A549 (cell line): ENCODE data around the gene LHX2. TPM values are rescaled to one million over a fixed set of nuclear protein-coding genes. Genes with fewer than 3 reads are reported as not detected.
A peak's percentile ranks its signal among the peaks of the same experiment; 100 is the strongest.

Source experiments
- ATAC-seq, 2 experiments: fragments of 200-7000 bp in 1 of 2; fragments of >200 bp in 1 of 2; cut with Nextera tagmentation in 1 of 2; cut with Tn5 transposase in 1 of 2; 3 replicates each; pipeline versions ENCODE4 v1.8.0 to v1.9.1; 2018 to 2020; ENCODE audit warnings: mild to moderate bottlenecking in 1 of 2, moderate library complexity in 1 of 2
- CTCF ChIA-PET: fragments of 300-600 bp; sonication (Branson Sonifier 250); formaldehyde crosslinking; extraction: SDS; loops from one replicate; lab custom pipeline; 2021; ENCODE audit warnings: antibody characterized with exemption, inconsistent platforms; lab: Yijun Ruan, JAX
- POLR2A ChIA-PET: fragments of 350-600 bp; formaldehyde crosslinking; extraction: SDS; loops from one replicate; lab custom pipeline; 2021; ENCODE audit warnings: antibody characterized with exemption, inconsistent platforms; lab: Yijun Ruan, JAX
- DNase-seq, 2 experiments: peaks; one replicate each; pipeline versions ENCODE4 v3.0.0 to v3.0.0-alpha.2; 2011 to 2016; ENCODE audit warnings: low read depth in 1 of 2, low spot score in 1 of 2
- FAIRE-seq: peaks from 2 replicates; lab custom pipeline; 2011; peaks lifted over from hg19 to GRCh38; lab: Jason Lieb, UNC
- H3K27ac ChIP-seq, 2 experiments: fragments of >200 bp; sonication (Bioruptor Twin); formaldehyde crosslinking; 3 replicates each; pipeline ENCODE4 v1.5.1; 2016 to 2017
- H3K4me1 ChIP-seq: fragments of >200 bp; sonication (Bioruptor Twin); formaldehyde crosslinking; 3 replicates; pipeline ENCODE4 v1.6.1; 2016
- H3K4me2 ChIP-seq: fragments of >200 bp; sonication (Bioruptor Twin); formaldehyde crosslinking; 3 replicates; pipeline ENCODE4 v1.6.1; 2016
- H3K4me3 ChIP-seq: fragments of >200 bp; sonication (Bioruptor Twin); formaldehyde crosslinking; 3 replicates; pipeline ENCODE4 v1.5.1; 2016
- H3K9me3 ChIP-seq: fragments of >200 bp; sonication (Bioruptor Twin); formaldehyde crosslinking; 3 replicates; pipeline ENCODE4 v1.6.1; 2016
- BHLHE40 ChIP-seq: IDR thresholded peaks from 2 replicates; pipeline ENCODE4 v1.6.1; 2012; ENCODE audit warnings: low read depth, low read length, inconsistent platforms
- CEBPB ChIP-seq, 2 experiments: fragments of >200 bp in 1 of 2; sonication (Bioruptor Twin) in 1 of 2; formaldehyde crosslinking in 1 of 2; IDR thresholded peaks; 2 replicates each; pipeline ENCODE4 v1.6.1; 2012 to 2016
- CHD4 ChIP-seq: fragments of 200-600 bp; sonication (generic); IDR thresholded peaks from 2 replicates; pipeline ENCODE4 v1.6.1; 2016; ENCODE audit warnings: antibody characterized with exemption, mild to moderate bottlenecking, borderline replicate concordance
- EP300 ChIP-seq, 2 experiments: fragments of >200 bp; sonication (Bioruptor Twin); formaldehyde crosslinking; IDR thresholded peaks; 2 replicates in 1 of 2; 3 replicates in 1 of 2; pipeline ENCODE4 v1.6.1; 2016 to 2017
- ESRRA ChIP-seq: fragments of 150-350 bp; IDR thresholded peaks from 2 replicates; pipeline ENCODE4 v1.6.1; 2014; ENCODE audit warnings: mild to moderate bottlenecking, low read length, borderline replicate concordance
- FOSB ChIP-seq: fragments of 250-450 bp; sonication (Bioruptor Pico); IDR thresholded peaks from 2 replicates; pipeline ENCODE4 v1.5.0; 2020; ENCODE audit warnings: mild to moderate bottlenecking, moderate library complexity
- FOSL2 ChIP-seq, 2 experiments: fragments of 450-650 bp in 1 of 2; fragments of >200 bp in 1 of 2; sonication (Bioruptor Twin) in 1 of 2; formaldehyde crosslinking; IDR thresholded peaks; 2 replicates each; pipeline versions ENCODE4 v1.5.0 to v1.6.1; 2016 to 2020; ENCODE audit warnings: mild to moderate bottlenecking in 1 of 2, moderate library complexity in 1 of 2
- GATA3 ChIP-seq: IDR thresholded peaks from 2 replicates; pipeline ENCODE4 v1.6.1; 2012; ENCODE audit warnings: borderline replicate concordance
- HDAC2 ChIP-seq: fragments of 200-600 bp; sonication (generic); IDR thresholded peaks from 2 replicates; pipeline ENCODE4 v1.6.1; 2016
- HEYL ChIP-seq: fragments of 250-450 bp; sonication (Bioruptor Pico); IDR thresholded peaks from 2 replicates; pipeline ENCODE4 v1.8.0; 2021; ENCODE audit warnings: mild to moderate bottlenecking, moderate library complexity
- JUNB ChIP-seq: fragments of >200 bp; sonication (Bioruptor Twin); formaldehyde crosslinking; IDR thresholded peaks from 2 replicates; pipeline ENCODE4 v1.6.1; 2016
- MAX ChIP-seq: IDR thresholded peaks from 2 replicates; pipeline ENCODE4 v1.6.1; 2012
- MYC ChIP-seq: IDR thresholded peaks from 2 replicates; pipeline ENCODE4 v1.6.1; 2012; ENCODE audit warnings: mild to moderate bottlenecking, inconsistent platforms, low read length, improper control_type of control experiment, borderline replicate concordance
- NPAS2 ChIP-seq: fragments of 250-450 bp; sonication (Bioruptor Pico); IDR thresholded peaks from 2 replicates; pipeline ENCODE4 v1.8.0; 2022; ENCODE audit warnings: mild to moderate bottlenecking, moderate library complexity, borderline replicate concordance
- RARB ChIP-seq: fragments of 250-450 bp; sonication (Bioruptor Pico); IDR thresholded peaks from 2 replicates; pipeline ENCODE4 v1.8.0; 2021; ENCODE audit warnings: mild to moderate bottlenecking, moderate library complexity
- SMC3 ChIP-seq: fragments of >200 bp; sonication (Bioruptor Twin); formaldehyde crosslinking; IDR thresholded peaks from 3 replicates; pipeline ENCODE4 v1.6.1; 2018; ENCODE audit warnings: inconsistent platforms
- ZC3H11A ChIP-seq: fragments of 450-650 bp; IDR thresholded peaks from 2 replicates; pipeline ENCODE4 v1.6.1; 2014; ENCODE audit warnings: antibody characterized with exemption, mild to moderate bottlenecking
- WGBS: methylation state at CpG from one replicate; pipeline ENCODE4 v1.1.6; 2017; ENCODE audit errors: missing lambda C conversion rate; 5-methylcytosine and 5-hydroxymethylcytosine counted together
- polyA plus RNA-seq, 4 experiments: library from polyadenylated mRNA; depleted of rRNA in 3 of 4; stranded (reverse); fragments of >200 nt; fragmentation: RNase III in 1 of 4; extraction: RNeasy Plus Mini Kit Qiagen cat#74134 plus additional on column Dnase treatment in 1 of 4; gene quantifications; 2 replicates in 3 of 4; 3 replicates in 1 of 4; pipeline ENCODE4 v1.2.3, GENCODE V29; 2011 to 2017
- TF ChIP-seq, protein P1 (sequence below): fragments of 450-650 bp; IDR thresholded peaks from 2 replicates; pipeline ENCODE4 v1.6.1; 2014; ENCODE audit warnings: antibody characterized with exemption
- TF ChIP-seq, protein P2 (sequence below): fragments of >200 bp; sonication (Bioruptor Twin); formaldehyde crosslinking; IDR thresholded peaks from 2 replicates; pipeline ENCODE4 v1.6.1; 2016

The LHX2 gene
- polyA plus RNA-seq, 2 of the 4 experiments (the other 2 are of a cell fraction) = 2.4 to 4.4 TPM

DNA sequence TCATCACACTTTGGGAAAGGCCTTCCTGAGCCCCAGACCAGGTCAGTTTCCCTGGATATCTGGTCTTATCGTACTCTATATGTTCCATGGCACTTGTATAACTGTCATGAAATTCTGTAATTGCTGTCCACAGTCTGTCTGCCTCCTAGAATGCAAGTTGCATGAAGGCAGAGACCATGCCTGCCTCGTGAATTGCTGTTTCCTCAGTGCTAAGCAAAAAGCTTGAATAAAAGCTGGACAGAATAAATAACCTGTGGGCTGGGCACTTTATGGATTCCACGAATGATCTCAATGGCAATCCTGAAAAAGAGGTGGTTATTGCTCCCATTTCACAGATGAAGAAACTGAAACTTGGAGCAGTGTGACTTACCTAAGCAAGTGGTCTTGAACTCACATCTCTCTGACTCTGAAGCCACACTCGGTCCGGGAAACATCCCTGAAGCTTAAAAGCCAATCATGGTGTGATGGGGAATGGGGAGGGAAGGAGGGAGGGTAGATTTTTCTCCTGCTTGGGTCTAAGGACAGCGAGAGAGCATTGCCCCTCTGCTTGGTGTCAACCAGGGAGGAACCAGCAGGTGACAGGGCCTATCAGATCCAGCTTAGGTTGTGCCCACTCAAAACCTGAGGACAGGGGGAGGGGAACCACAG is 13.2 kb upstream of the LHX2 start:
- DNase-seq (no peak), ATAC-seq (no peak)
- ChIA-PET POLR2A (no interaction called here), CTCF (interaction anchor here (0.7 to 1.0 kb wide), 3 partner anchors 21 to 53 kb away, joined by 3 to 4 read pairs (median 3); no protein-coding TSS in a partner anchor)
- WGBS = 68% methylated on average over 6 of the region's 6 CpGs
- H3K9me3 ChIP-seq = no peaks in the 10 kb centered on the region
- no peak overlapping the region for H3K27ac ChIP-seq
- TF ChIP-seq, protein P1, sequence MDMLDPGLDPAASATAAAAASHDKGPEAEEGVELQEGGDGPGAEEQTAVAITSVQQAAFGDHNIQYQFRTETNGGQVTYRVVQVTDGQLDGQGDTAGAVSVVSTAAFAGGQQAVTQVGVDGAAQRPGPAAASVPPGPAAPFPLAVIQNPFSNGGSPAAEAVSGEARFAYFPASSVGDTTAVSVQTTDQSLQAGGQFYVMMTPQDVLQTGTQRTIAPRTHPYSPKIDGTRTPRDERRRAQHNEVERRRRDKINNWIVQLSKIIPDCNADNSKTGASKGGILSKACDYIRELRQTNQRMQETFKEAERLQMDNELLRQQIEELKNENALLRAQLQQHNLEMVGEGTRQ = no peak
- TF ChIP-seq HDAC2 (no peak), NPAS2 (CRISPR knock-in tag) (no peak), CHD4 (no peak), RARB (no peak), CEBPB (IDR thresholded peaks at IDR 0.05) (no peak), FOSL2 (IDR thresholded peaks at IDR 0.05) (no peak), FOSL2 (CRISPR knock-in tag; IDR thresholded peaks at IDR 0.05) (no peak), ESRRA (no peak), GATA3 (no peak), BHLHE40 (no peak), MAX (no peak)
- TF ChIP-seq, all 56 proteins: peak for 0
- no peak for FAIRE-seq
- H3K4me1 ChIP-seq = no peaks in the 10 kb centered on the region
- H3K4me2 ChIP-seq = no peak overlapping the region
- 0 out of 3 replicates have a peak overlapping the region, but pooled peaks have one; percentile 70 for H3K4me3 ChIP-seq

- 42% methylated on average over 23 of the region's 43 CpGs for WGBS
- peak overlapping the region in 1 of 2 experiments; percentile 83; a peak in 4 of 6 replicates for H3K27ac ChIP-seq
- POLR2A ChIA-PET = no interaction called here
- FAIRE-seq = no peak
- CTCF ChIA-PET = interaction anchor here (0.8 kb wide), 1 partner anchor 52 kb away, joined by 3 read pairs; no protein-coding TSS in a partner anchor
- H3K9me3 ChIP-seq = no peaks in the 10 kb centered on the region
- H3K4me3 ChIP-seq = peak overlapping the region; percentile 70
- peak overlapping the region; percentile 100 for H3K4me2 ChIP-seq
- TF ChIP-seq, protein P2, sequence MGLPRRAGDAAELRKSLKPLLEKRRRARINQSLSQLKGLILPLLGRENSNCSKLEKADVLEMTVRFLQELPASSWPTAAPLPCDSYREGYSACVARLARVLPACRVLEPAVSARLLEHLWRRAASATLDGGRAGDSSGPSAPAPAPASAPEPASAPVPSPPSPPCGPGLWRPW = no peak
- TF ChIP-seq FOSB (CRISPR knock-in tag) (no peak), FOSL2 (IDR thresholded peaks at IDR 0.05) (no peak), FOSL2 (CRISPR knock-in tag; IDR thresholded peaks at IDR 0.05) (no peak), ZC3H11A (no peak), EP300 (IDR thresholded peaks at IDR 0.05) (no peak), HEYL (CRISPR knock-in tag) (no peak), JUNB (no peak)
- no peaks in the 10 kb centered on the region for H3K4me1 ChIP-seq
- DNase-seq = no peak
- peak in 1 of 2 experiments; percentile 12; a peak in 2 of 6 replicates for ATAC-seq
Observed at GRCh38 chr9:123998970-123999621, 12.5 kb upstream of the LHX2 start.

DNA sequence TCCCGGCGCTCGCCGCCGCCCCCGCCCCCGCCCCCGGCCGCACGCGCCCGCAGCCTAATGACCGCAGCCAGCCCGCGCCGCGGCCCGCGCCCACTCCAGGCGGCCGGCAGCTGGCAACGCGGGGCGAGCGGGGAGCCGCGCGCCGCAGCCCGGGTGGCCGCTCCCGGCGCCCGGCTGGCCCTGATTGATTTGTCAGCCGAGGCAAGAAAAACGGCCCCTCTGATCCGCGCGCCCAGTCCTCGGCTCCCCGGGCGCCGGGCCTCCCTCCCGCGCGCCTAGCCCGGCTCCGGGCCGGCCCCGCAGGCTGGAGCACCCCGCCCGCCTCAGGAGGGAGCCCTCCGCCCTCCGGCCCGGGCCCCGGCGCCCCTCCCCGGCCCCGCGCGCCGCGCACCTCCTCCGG is 11.9 kb upstream of the LHX2 start:
- ATAC-seq = peak; percentile 7 to 36; a peak in 3 of 6 replicates
- WGBS = no CpG with 5 or more reads among the region's 64 CpGs
- no peaks in the 10 kb centered on the region for H3K4me1 ChIP-seq
- H3K4me2 ChIP-seq = peak overlapping the region; percentile 100
- peak in 1 of 2 experiments; percentile 15 for DNase-seq
- peak overlapping the region; percentile 70 for H3K4me3 ChIP-seq
- ChIA-PET CTCF (no interaction called here), POLR2A (no interaction called here)
- no peak for FAIRE-seq
- no peaks in the 10 kb centered on the region for H3K9me3 ChIP-seq
- TF ChIP-seq MYC = no peak
- TF ChIP-seq SMC3 = 0 out of 3 replicates have a peak, but pooled peaks have one; percentile 18
- H3K27ac ChIP-seq = peak overlapping the region; percentile 48 to 83; a peak in 5 of 6 replicates
